AG10803 (cell line): ENCODE data around the gene FMN2.

Experiments used
- DNase-seq: peaks from one replicate; pipeline ENCODE4 v3.0.0; 2010; ENCODE audit warnings: low read depth
- H3K4me3 ChIP-seq: 2 replicates; pipeline ENCODE4 v1.5.1; 2011; ENCODE audit warnings: mild to moderate bottlenecking, low read length, control low read depth
- TF ChIP-seq, protein P1 (sequence below): conservative IDR thresholded peaks from 2 replicates; pipeline ENCODE4 v1.5.1; 2011; ENCODE audit warnings: mild to moderate bottlenecking, low read length, control low read depth, inconsistent platforms

Gene FMN2

DNA sequence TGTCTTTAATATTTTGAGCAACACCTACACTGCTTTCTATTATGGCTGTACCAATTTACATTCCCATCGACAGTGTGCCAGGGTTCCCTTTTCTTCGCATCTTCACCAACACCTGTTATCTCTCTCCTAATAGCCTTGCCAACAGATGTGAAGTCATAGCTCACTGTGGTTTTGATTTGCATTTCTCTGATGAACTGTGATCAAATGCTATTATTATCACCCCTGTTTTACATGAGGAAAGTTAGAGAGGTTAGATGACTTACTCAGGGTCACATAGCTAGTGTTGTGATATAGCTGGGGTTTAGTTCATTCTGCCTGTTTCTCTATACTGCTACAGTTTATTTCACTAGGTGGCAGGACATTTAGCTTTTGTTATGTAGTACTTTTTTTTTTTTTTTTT is 204.1 kb downstream of the FMN2 start:
- DNase-seq = no peak
- H3K4me3 ChIP-seq = no peak overlapping the region
- TF ChIP-seq, protein P1, sequence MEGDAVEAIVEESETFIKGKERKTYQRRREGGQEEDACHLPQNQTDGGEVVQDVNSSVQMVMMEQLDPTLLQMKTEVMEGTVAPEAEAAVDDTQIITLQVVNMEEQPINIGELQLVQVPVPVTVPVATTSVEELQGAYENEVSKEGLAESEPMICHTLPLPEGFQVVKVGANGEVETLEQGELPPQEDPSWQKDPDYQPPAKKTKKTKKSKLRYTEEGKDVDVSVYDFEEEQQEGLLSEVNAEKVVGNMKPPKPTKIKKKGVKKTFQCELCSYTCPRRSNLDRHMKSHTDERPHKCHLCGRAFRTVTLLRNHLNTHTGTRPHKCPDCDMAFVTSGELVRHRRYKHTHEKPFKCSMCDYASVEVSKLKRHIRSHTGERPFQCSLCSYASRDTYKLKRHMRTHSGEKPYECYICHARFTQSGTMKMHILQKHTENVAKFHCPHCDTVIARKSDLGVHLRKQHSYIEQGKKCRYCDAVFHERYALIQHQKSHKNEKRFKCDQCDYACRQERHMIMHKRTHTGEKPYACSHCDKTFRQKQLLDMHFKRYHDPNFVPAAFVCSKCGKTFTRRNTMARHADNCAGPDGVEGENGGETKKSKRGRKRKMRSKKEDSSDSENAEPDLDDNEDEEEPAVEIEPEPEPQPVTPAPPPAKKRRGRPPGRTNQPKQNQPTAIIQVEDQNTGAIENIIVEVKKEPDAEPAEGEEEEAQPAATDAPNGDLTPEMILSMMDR = no peak

DNA sequence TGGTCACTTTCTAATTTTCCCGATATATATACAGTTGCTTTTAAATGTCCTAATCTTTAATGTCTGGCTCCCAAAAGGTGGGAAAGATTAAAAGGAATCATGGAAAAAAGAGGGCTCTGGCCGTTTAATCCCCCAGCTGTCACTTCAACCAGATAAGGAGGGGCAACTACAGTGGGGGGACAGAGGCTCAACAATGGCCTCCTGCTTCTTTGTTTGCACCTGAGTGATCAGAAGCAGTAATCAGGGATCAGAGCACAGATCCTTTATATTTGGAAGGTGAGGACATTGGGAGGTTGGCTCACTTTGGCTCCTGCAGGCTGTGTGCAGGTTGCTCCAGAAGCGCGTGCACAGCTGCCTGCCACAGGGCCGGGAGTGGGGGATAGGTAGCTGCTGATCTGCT is 212.8 kb downstream of the FMN2 start:
- TF ChIP-seq, protein P1 = no peak
- DNase-seq = no peak
- H3K4me3 ChIP-seq = no peak overlapping the region

DNA sequence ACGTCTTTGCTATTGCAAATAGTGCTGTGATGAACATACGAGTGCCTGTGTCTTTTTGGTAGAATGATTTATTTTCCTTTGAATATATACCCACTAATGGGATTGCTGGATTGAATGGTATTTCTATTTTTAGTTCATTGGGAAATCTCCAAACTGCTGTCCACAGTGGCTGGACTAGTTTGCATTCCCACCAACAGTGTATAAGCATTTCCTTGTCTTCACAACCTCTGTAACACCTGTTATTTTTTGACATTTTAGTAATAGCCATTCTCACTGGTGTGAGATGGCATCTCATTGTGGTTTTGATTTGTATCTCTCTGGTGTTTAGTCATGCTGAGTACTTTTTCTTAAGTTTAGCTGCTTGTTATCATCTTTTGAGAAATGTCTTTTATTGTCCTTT is 215.0 kb downstream of the FMN2 start:
- peak; percentile 77 for DNase-seq
- no peak overlapping the region for H3K4me3 ChIP-seq
- TF ChIP-seq, protein P1 = no peak

DNA sequence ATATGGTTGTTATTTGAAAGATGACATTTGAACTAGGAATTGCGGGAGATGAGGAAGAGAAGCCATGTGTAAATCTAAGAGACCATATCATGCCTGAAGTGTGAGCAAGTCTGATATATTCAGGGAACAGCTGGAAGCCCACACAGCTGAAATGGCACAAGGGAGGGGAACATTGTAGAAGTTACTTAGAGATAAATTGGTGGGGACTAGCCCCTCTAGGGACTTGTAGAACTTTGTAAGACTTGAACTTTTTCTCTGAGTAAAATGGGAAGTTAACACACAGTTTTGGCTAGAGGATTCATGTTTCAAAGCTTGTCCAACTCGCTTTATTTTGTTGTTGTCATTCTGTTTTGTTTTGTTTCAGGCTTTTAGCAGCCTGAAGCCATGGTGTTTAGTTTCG is 216.4 kb downstream of the FMN2 start:
- no peak for DNase-seq
- TF ChIP-seq, protein P1 = no peak
- peak overlapping the region; percentile 13 for H3K4me3 ChIP-seq

DNA sequence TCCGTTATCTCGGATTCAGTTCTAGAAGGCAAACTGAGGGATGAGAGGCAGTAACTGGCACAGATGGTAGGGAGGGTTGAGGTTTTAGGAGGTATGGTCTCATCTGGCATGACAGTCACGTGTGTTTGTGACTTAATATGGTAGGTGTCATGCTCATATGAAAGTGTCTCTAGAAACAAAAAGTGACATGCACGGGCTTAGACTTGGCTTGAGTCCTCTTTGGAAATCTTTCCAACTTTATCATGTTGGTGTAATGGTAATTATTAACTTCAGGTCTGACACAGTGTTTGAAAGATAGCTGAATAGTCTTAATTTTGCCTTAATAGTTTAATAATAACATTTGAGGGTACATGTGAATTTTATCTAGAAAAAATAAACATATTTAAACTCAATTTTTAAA is 218.1 kb downstream of the FMN2 start:
- TF ChIP-seq, protein P1 = no peak
- DNase-seq = no peak
- no peak overlapping the region for H3K4me3 ChIP-seq

DNA sequence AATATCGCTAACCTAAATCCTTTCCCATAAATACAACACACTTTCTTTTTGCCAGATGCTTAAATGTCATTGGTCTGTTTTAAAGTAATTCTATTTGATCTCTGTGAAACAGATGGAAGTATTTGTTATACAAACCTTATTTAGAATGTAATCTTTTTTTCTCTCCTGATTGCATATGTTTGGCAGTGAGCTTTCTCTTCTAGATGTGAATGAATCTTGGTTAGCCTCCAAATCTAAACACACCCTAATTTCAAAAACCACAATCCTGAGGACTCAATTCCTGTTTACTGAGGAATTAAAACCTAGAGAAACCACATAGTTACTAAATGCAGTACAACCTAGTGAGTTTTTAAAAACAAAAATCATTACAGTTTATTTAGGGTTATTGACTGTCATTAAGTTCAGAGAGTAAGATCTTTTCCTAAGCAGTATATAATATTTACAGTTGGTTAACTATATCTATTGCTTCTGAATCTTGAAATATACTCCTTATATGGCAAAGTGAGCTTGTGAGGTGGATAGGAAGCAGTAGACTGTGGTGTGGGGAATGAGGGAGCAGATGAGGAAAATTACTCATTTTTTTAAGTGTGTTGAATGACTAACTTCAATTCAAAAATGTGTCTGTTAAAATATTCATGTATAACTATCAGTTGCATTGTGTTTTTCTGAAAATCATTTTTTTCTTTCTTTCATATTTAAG is 218.7 kb downstream of the FMN2 start:
- H3K4me3 ChIP-seq = no peak overlapping the region
- TF ChIP-seq, protein P1 = no peak
- peak; percentile 89 for DNase-seq

DNA sequence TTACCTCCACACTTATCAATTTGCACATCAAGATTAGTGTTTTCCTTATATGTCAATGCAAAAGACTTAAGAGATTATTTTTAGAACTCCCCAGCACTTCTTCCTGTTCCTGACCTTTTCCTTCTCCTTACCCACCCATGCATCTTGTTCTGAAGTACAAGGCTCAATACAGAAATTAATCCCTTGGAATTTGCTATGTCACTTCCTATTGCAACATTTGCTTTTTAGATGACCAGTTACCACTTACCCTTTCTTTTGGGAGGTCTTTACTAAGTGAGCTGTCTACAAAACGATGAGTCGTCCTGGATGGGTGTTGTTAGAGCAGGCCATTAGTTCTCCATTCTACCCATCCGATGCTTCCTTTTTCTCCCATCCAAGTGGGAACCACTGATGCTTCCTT is 221.2 kb downstream of the FMN2 start:
- no peak overlapping the region for H3K4me3 ChIP-seq
- TF ChIP-seq, protein P1 = no peak
- DNase-seq = peak; percentile 87
